Epithelial cell of esophagus (primary cell): ENCODE data around the gene OR7D4.
A peak's percentile ranks its signal among the peaks of the same experiment; 100 is the strongest.

Experiments
- DNase-seq: peaks from one replicate; pipeline ENCODE4 v3.0.0; 2010; ENCODE audit warnings: low read depth
- H3K4me3 ChIP-seq: 2 replicates; pipeline ENCODE4 v1.5.1; 2011; ENCODE audit warnings: mild to moderate bottlenecking, low read length, control low read depth
- CTCF ChIP-seq: IDR thresholded peaks from 2 replicates; pipeline ENCODE4 v1.5.1; 2011; ENCODE audit warnings: low read depth, mild to moderate bottlenecking, low read length, control low read depth, inconsistent platforms; ENCODE audit not compliant: insufficient read depth; ENCODE audit errors: missing control alignments

Gene OR7D4

GRCh38 chr19:9183000-9183399, 36.4 kb downstream of the OR7D4 start:
- DNase-seq: no peak
- H3K4me3 ChIP-seq: no peak overlapping the region
- no peak for TF ChIP-seq CTCF

GRCh38 chr19:9178901-9179300, 40.5 kb downstream of the OR7D4 start, which contains the start of gene OR7D2:
TSS of gene OR7D2 (plus strand) at chr19:9178979. CDS start at chr19:9185782, 6,803 bp downstream.
- no peak for TF ChIP-seq CTCF
- peak; percentile 23 for DNase-seq
- H3K4me3 ChIP-seq: no peak within 1 kb of the TSS

GRCh38 chr19:9175326-9175725, 44.1 kb downstream of the OR7D4 start:
- H3K4me3 ChIP-seq: no peak overlapping the region
- no peak for DNase-seq
- no peak for TF ChIP-seq CTCF

- no peak for TF ChIP-seq CTCF
- no peak for DNase-seq
Observed at GRCh38 chr19:9171393-9171991, 47.9 kb downstream of the OR7D4 start.

GRCh38 chr19:9166846-9167245, 52.5 kb downstream of the OR7D4 start:
- H3K4me3 ChIP-seq: no peak overlapping the region
- no peak for DNase-seq
- TF ChIP-seq CTCF: no peak

More at GRCh38 chr19:9171393-9171991, 47.9 kb downstream of the OR7D4 start:
- H3K4me3 ChIP-seq: no peak overlapping the region

GRCh38 chr19:9165261-9165660, 54.1 kb downstream of the OR7D4 start:
- DNase-seq: peak; percentile 14
- TF ChIP-seq CTCF: no peak
- H3K4me3 ChIP-seq: no peak overlapping the region

GRCh38 chr19:9161427-9161826, 58.0 kb downstream of the OR7D4 start:
- no peak for DNase-seq
- no peak for TF ChIP-seq CTCF
- no peak overlapping the region for H3K4me3 ChIP-seq
